PC-9 (cell line): ENCODE results near the gene TGM1. TPM values are rescaled to one million over a fixed set of nuclear protein-coding genes. Genes with fewer than 3 reads are reported as not detected.

Experiments used
- BruUV-seq: library from RNA; stranded (reverse); fragments of 400-500 nt; replicated peaks from 2 replicates; lab custom pipeline; 2021; lab: Mats Ljungman, UMichigan
- CTCF ChIA-PET: fragments of 300-600 bp; sonication (Branson Sonifier 250); formaldehyde crosslinking; loops from one replicate; lab custom pipeline; 2022; ENCODE audit warnings: antibody characterized with exemption; lab: Charles Lee
- POLR2A ChIA-PET: fragments of 300-600 bp; sonication (Branson Sonifier 250); formaldehyde crosslinking; loops from one replicate; lab custom pipeline; 2022; ENCODE audit warnings: antibody characterized with exemption; ENCODE audit not compliant: unreplicated experiment; lab: Charles Lee
- DNase-seq, 2 experiments: peaks; one replicate each; pipeline versions ENCODE4 v3.0.0 to v3.0.0-alpha.2; 2015 to 2022; ENCODE audit warnings: mixed read lengths in 1 of 2
- H2AFZ ChIP-seq: fragments of 200-600 bp; sonication (generic); 2 replicates; pipeline ENCODE4 v1.8.1; 2017; ENCODE audit warnings: antibody characterized with exemption
- H3F3A ChIP-seq: fragments of 200-600 bp; sonication (generic); 2 replicates; pipeline ENCODE4 v1.8.1; 2017; ENCODE audit warnings: antibody characterized with exemption, mild to moderate bottlenecking, low read depth; ENCODE audit not compliant: insufficient read depth
- H3K27ac ChIP-seq: fragments of 200-600 bp; sonication (generic); 2 replicates; pipeline ENCODE4 v1.6.1; 2016; ENCODE audit warnings: mixed run types
- H3K27me3 ChIP-seq: fragments of 200-600 bp; sonication (generic); 2 replicates; pipeline ENCODE4 v1.6.1; 2016; ENCODE audit warnings: low read depth, mixed run types; ENCODE audit not compliant: insufficient read depth
- H3K36me3 ChIP-seq: fragments of 200-600 bp; sonication (generic); 2 replicates; pipeline ENCODE4 v1.6.1; 2016; ENCODE audit warnings: low read depth, mixed run types
- H3K4me1 ChIP-seq: fragments of 200-600 bp; sonication (generic); replicated peaks from 2 replicates; pipeline ENCODE4 v1.6.1; 2016; ENCODE audit warnings: mixed run types; ENCODE audit not compliant: insufficient read depth
- H3K4me2 ChIP-seq: fragments of 200-600 bp; sonication (generic); 2 replicates; pipeline ENCODE4 v1.6.1; 2017; ENCODE audit warnings: mixed run types
- H3K4me3 ChIP-seq: fragments of 200-600 bp; sonication (generic); 2 replicates; pipeline ENCODE4 v1.6.1; 2016; ENCODE audit warnings: mixed run types
- H3K79me2 ChIP-seq: fragments of 200-600 bp; sonication (generic); 2 replicates; pipeline ENCODE4 v1.6.1; 2017; ENCODE audit warnings: low read depth, mixed run types
- H3K9me2 ChIP-seq: fragments of 200-600 bp; sonication (generic); 2 replicates; pipeline ENCODE4 v1.8.1; 2017; ENCODE audit warnings: mild to moderate bottlenecking; ENCODE audit not compliant: insufficient read depth
- H3K9me3 ChIP-seq: fragments of 200-600 bp; sonication (generic); 2 replicates; pipeline ENCODE4 v1.8.1; 2016; ENCODE audit warnings: low read depth; ENCODE audit not compliant: insufficient read depth
- H4K20me1 ChIP-seq: fragments of 200-600 bp; sonication (generic); 2 replicates; pipeline ENCODE4 v1.8.1; 2017; ENCODE audit not compliant: insufficient read depth
- EZH2 ChIP-seq: fragments of 200-600 bp; sonication (generic); IDR thresholded peaks from 2 replicates; pipeline ENCODE4 v1.8.0; 2017; ENCODE audit warnings: antibody characterized with exemption, low read depth
- intact Hi-C: fragments of 100-400 bp; cut with micrococcal nuclease; formaldehyde crosslinking; loops from one replicate; pipeline ENCODE4 v1.10.0; 2022; ENCODE audit not compliant: unreplicated experiment
- total RNA-seq: library from RNA; stranded (reverse); gene quantifications from 2 replicates; pipeline ENCODE4 v1.2.3, GENCODE V29; 2021
- TF ChIP-seq, protein P1 (sequence below): fragments of 200-600 bp; sonication (generic); conservative IDR thresholded peaks from 2 replicates; pipeline ENCODE4 v1.6.1; 2017; ENCODE audit warnings: mixed run types, antibody characterized with exemption, mild to moderate bottlenecking, moderate library complexity

TGM1 gene
- total RNA-seq, 1 experiment from 2014 or later = 7.2 TPM

DNA sequence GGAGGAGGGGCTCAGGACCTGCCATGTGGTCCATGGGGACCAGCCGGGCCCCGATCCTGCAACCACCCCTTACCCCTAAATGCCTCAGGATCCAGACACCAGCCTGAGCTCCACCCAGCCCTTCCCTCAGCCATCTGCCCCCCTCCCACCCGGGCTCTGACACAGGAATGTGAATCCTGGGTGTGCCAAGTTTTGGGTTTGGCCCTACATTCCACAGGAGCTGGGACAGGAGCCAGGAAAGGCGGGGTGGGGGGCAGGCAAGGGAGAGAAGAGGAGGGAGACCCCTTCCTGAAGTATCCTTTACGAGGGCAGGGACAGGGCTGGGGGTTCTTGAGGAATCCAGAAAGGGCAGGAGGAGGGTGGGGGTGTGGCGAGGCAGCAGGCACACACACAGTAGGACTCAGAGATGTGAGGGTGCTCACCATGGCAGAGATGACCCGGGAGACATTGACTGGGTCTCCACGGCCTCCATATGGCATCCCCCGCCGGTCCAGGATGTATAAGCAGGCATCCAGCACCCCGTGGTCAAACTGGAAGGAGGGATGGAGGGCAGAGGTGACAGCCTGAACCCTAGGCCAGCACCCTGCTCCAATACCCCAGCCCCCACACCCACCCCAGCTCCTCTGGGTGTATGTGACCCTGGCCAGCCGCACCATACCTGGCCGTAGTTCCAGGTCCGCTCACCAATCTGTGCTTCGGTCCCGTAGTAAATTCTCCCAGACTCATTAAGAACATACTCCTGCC is 3.5 kb downstream of the TGM1 start:
- Histone ChIP-seq H3K27ac (no peak overlapping the region), H4K20me1 (no peaks in the 10 kb centered on the region), H3K4me2 (no peak overlapping the region), H3K9me2 (no peaks in the 10 kb centered on the region), H3F3A (no peaks in the 10 kb centered on the region), H3K27me3 (no peaks in the 10 kb centered on the region), H3K79me2 (no peaks in the 10 kb centered on the region), H2AFZ (no peak overlapping the region), H3K9me3 (no peaks in the 10 kb centered on the region), H3K4me1 (no peaks in the 10 kb centered on the region), H3K4me3 (no peak overlapping the region), H3K36me3 (no peaks in the 10 kb centered on the region)
- peak in 1 of 2 experiments; percentile 68 for DNase-seq
- BruUV-seq = no TSS peak
- ChIA-PET CTCF (interaction anchor here (1.0 kb wide), 1 partner anchor 17 kb away, joined by 3 read pairs; the partner anchor contains the start of gene TINF2), POLR2A (interaction anchor here (0.6 to 0.7 kb wide), 3 partner anchors 14 to 73 kb away, joined by 3 read pairs; no protein-coding TSS in a partner anchor)
- TF ChIP-seq, protein P1, sequence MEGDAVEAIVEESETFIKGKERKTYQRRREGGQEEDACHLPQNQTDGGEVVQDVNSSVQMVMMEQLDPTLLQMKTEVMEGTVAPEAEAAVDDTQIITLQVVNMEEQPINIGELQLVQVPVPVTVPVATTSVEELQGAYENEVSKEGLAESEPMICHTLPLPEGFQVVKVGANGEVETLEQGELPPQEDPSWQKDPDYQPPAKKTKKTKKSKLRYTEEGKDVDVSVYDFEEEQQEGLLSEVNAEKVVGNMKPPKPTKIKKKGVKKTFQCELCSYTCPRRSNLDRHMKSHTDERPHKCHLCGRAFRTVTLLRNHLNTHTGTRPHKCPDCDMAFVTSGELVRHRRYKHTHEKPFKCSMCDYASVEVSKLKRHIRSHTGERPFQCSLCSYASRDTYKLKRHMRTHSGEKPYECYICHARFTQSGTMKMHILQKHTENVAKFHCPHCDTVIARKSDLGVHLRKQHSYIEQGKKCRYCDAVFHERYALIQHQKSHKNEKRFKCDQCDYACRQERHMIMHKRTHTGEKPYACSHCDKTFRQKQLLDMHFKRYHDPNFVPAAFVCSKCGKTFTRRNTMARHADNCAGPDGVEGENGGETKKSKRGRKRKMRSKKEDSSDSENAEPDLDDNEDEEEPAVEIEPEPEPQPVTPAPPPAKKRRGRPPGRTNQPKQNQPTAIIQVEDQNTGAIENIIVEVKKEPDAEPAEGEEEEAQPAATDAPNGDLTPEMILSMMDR = no peak
- no peak for TF ChIP-seq EZH2
- intact Hi-C loops = no loop called here

- Histone ChIP-seq H3K9me2 (no peaks in the 10 kb centered on the region), H3K27ac (no peak overlapping the region), H3K36me3 (no peaks in the 10 kb centered on the region), H3K4me3 (no peak overlapping the region), H3K27me3 (no peaks in the 10 kb centered on the region), H2AFZ (no peak overlapping the region), H3K4me1 (no peaks in the 10 kb centered on the region), H3K4me2 (no peak overlapping the region), H3K9me3 (no peaks in the 10 kb centered on the region), H3K79me2 (no peaks in the 10 kb centered on the region), H3F3A (no peaks in the 10 kb centered on the region), H4K20me1 (no peaks in the 10 kb centered on the region)
- DNase-seq = no peak
- TF ChIP-seq EZH2 = no peak
- TF ChIP-seq, protein P1 = no peak
- intact Hi-C loops = no loop called here
- POLR2A ChIA-PET = interaction anchor here (0.7 kb wide), 1 partner anchor 42 kb away, joined by 3 read pairs; no protein-coding TSS in a partner anchor
- CTCF ChIA-PET = interaction anchor here (1.0 kb wide), 1 partner anchor 16 kb away, joined by 3 read pairs; the partner anchor contains the start of gene TINF2
- no TSS peak for BruUV-seq
Observed at GRCh38 chr14:24258548-24259265, 4.3 kb downstream of the TGM1 start.

DNA sequence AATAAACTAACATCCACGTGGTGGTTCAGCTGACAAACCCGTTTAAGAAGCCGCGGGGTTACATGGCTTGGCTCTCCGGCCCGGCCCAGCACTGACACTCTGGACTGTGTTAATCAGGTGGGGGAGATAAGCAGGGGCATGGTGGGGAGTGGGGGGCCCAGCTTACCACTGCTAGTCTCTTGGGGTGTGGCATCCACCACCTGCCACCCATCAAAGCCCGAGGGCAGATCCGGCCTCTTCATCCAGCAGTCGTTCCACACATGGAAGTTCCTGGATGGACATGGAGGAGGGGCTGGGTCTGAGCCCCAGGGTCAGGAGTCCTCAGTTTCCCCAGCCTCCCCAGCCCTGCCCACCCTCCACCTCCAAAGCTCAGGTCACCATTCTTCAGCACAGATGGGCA is 4.9 kb downstream of the TGM1 start:
- Histone ChIP-seq H3K9me3 (no peaks in the 10 kb centered on the region), H3K27ac (no peak overlapping the region), H3K4me3 (no peak overlapping the region), H3K9me2 (no peaks in the 10 kb centered on the region), H3K4me2 (no peak overlapping the region), H3F3A (no peaks in the 10 kb centered on the region), H2AFZ (no peak overlapping the region), H3K79me2 (no peaks in the 10 kb centered on the region), H3K27me3 (no peaks in the 10 kb centered on the region), H4K20me1 (no peaks in the 10 kb centered on the region), H3K36me3 (no peaks in the 10 kb centered on the region), H3K4me1 (no peaks in the 10 kb centered on the region)
- BruUV-seq = no TSS peak
- intact Hi-C loops = no loop called here
- ChIA-PET CTCF (no interaction called here), POLR2A (no interaction called here)
- no peak for TF ChIP-seq EZH2
- TF ChIP-seq, protein P1 = no peak
- DNase-seq = no peak
